ENCODE measurements around the gene PLEKHB2.
"Not testable (repeated sequence)": the region's sequence is repeated elsewhere in the genome, so short reads cannot be mapped to it uniquely, and the experiment has no call there.

PLEKHB2 gene

GRCh38 chr2:131105156-131105949 is at the start of gene PLEKHB2:
Gene PLEKHB2, plus strand, starts transcription at chr2:131105336. Its CDS starts 15,606 bp downstream, at chr2:131120942.
- DNase-seq, result peak; percentile 82

GRCh38 chr2:131056204-131056931 is 48.8 kb upstream of the PLEKHB2 start:
- no peak for DNase-seq

- no peak for DNase-seq
These were observed 48.2 kb upstream of the PLEKHB2 start for GRCh38 chr2:131056932-131057287.

- no peak for DNase-seq
These were observed 46.8 kb upstream of the PLEKHB2 start for GRCh38 chr2:131058214-131058843.

GRCh38 chr2:131058920-131059319 is 46.2 kb upstream of the PLEKHB2 start:
- DNase-seq, result no peak

GRCh38 chr2:131063501-131064283 is 41.4 kb upstream of the PLEKHB2 start:
- no peak for DNase-seq

GRCh38 chr2:131064589-131065512 is 40.3 kb upstream of the PLEKHB2 start:
- DNase-seq, result no peak

GRCh38 chr2:131067465-131068125 is 37.5 kb upstream of the PLEKHB2 start:
- DNase-seq, result no peak

- DNase-seq, result not testable (repeated sequence)
These were observed 37.0 kb upstream of the PLEKHB2 start for GRCh38 chr2:131068172-131068571.

GRCh38 chr2:131075578-131075977 is 29.6 kb upstream of the PLEKHB2 start:
- DNase-seq, result not testable (repeated sequence)

GRCh38 chr2:131076707-131077106 is 28.4 kb upstream of the PLEKHB2 start:
- no peak for DNase-seq

GRCh38 chr2:131077182-131077846 is 27.8 kb upstream of the PLEKHB2 start:
- no peak for DNase-seq

- DNase-seq, result no peak
These were observed 27.2 kb upstream of the PLEKHB2 start for GRCh38 chr2:131077966-131078365.

GRCh38 chr2:131079931-131080330 is 25.2 kb upstream of the PLEKHB2 start:
- not testable (repeated sequence) for DNase-seq

- no peak for DNase-seq
These were observed 23.9 kb upstream of the PLEKHB2 start for GRCh38 chr2:131081190-131081589.

- DNase-seq, result no peak
These were observed 19.5 kb upstream of the PLEKHB2 start for GRCh38 chr2:131085646-131086045.

- no peak for DNase-seq
These were observed 12.6 kb upstream of the PLEKHB2 start for GRCh38 chr2:131092458-131093005.

- DNase-seq, result peak; percentile 84
These were observed 12.0 kb upstream of the PLEKHB2 start, which contains the start of gene FAM168B for GRCh38 chr2:131093006-131093695. Gene FAM168B, minus strand, starts transcription at chr2:131093460. Its CDS starts 10,814 bp downstream, at chr2:131082646.

GRCh38 chr2:131093696-131094462 is 11.3 kb upstream of the PLEKHB2 start:
- peak; percentile 62 for DNase-seq
